IPS-NIHi7 (cell line): ENCODE measurements around the gene POFUT2.

Source experiments
- DNase-seq: peaks from one replicate; pipeline ENCODE4 v3.0.0; 2012; ENCODE audit warnings: mixed read lengths; ENCODE audit errors: extremely low spot score

POFUT2 gene

DNA sequence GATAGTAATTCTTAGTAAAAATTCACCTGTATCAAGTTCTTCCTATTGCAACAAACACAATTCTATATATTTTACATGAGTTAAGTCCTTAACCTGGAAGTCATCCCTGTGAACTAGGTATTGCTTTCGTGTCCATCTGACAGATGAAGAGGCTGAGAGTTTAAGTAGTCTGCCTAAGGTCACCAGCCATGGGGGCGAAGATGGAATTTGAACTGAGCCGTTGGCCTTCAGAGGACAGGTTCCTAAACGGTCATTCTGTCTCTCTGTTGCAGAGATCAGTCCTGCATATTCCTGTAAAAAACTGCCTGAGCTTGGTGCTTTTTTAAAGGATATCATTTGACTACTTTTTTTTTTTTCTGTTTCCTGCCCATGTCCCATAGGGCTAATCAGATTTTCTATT lies 10.2 kb upstream of the POFUT2 start:
- DNase-seq, result no peak

DNA sequence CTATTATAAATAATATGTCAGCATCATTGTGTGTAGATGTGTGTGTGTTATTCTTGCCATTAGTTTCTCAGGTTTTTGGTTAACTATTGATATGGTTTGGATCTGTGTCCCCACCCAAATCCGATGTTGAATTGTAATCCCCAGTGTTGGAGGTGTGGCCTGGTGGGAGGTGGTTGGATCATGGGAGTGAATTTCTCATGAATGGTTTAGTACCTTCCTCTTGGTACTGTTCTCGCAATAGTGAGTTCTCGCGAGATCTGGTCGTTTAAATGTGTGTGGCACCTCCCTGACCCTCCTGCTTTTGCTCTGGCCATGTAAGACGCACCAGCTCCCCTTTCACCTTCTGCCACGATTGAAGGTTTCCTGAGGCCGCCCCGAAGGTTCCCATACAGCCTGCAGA lies 9.6 kb upstream of the POFUT2 start:
- DNase-seq, result no peak

DNA sequence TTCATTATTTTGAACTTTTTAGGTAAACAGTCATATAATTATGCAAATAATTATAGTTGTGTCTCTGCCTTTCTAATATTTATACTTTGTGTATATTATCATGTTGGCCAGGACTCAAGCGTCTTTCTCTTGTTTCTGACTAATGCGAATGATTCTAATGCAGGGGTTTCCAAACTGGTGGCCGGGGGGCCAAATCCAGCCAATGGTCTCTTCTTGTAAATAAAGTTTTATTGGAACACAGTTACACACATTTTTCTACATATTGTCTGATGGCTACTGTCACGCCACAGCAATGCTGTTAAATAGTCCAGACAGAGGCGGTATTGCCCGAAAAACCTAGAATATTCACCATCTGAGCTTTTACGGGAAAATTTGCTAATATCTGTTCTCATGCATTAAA lies 8.9 kb upstream of the POFUT2 start:
- DNase-seq, result no peak

DNA sequence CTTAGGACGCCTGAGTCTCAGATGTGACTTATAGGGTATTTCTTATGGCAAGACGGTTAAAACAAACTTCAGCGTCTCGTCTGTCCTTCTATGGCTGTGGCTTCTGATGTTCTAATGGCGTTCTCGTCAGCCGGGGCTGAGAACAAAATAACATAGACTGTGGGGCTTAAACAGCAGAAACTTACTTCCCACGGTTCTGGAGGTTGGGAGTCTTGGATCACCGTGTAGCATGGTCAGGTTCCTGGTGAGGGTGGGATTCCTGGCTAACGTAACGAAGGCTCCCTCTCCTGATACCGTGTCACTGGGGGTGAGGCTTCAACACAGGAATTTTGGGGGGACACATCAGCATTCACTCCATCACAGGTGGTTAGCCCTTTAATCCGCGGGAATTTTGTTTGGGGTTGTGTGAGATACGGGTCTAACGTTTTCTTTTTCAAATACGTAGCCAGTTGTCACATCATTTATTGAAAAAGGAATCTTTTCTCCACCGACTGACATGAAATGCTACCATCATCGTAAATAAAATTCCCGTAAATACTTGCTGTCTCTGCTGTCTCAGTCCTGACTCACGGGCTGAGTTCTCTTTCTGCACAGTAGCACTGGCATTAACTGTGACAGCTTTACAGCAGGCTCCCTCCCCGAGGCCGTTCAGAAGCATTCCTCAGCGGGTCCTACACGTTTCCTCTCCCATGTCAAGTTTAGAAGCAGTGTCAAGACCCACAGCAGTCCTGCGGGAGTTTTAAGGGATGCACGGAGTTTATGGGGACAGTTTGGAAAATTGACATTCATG lies 8.1 kb upstream of the POFUT2 start:
- peak; percentile 17 for DNase-seq

DNA sequence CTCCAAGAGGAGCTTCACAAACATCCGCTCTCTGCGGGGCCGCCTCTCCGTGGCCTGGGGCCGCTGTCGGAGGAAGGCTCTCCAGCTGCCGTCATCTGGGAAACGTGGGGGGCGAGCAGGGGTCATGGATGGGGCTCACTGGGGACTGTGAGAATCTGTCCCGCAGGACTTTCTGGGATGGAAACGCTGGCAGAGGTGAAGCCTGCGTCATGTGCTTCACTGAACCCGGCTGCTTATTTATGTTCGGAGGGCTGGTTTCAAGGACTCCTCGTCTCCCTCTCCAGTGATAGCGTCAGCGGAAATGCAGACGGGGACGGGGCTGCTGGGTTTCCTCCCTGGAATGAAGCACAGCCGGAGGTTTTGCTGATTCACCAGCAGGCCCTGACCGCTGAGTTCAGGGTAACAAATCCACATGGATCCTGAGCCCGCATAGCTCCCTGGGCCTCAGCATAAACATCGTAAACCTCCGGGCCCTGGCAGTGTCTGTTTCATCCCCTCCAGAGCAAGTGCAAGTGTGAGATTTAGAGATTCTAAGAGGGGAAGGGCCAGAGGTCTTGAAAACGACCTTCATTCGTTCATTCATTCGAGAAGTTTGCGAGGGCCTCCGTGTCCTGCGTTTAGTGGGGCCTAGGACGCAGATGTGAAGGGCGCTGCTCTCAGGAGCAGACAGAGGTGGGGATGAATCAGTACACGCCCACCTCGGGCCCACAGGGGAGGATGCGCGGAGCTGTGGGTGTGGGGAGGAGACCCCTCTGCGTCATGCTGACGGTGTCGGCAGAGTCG lies 7.0 kb upstream of the POFUT2 start:
- DNase-seq, result peak; percentile 64

DNA sequence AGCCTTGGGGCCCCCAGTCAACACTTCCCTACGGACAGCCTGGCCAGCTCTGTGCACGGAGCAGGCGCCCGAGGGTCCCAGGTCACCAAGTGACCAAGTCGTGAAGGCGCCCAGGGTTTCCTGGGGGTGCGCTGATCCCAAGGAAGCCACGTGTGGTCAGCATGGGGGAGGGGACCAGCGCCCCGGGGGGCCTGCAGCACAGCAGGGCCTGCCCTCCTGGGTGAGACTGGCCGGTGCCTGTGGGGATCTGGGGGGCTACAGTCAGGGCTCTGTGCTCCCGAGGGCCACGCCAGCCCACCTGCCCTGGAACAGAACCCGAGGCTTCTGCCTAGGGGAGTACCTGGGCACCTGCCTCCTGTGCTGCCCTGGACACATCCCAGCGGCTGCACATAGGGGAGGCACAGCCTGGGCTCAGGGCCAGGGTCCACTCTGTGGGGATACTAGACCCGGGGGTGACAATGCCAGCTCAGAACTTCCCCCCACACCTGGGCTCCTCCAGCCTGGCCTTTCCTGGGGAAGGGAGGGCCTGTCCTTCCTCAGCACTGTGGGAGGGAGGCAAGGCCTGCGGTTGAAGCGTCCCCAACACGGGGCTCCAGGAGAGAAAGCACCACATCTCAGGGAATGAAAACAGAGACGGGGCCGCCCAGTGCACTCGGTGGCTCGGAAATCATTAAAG lies 6.2 kb upstream of the POFUT2 start:
- DNase-seq, result peak; percentile 11

DNA sequence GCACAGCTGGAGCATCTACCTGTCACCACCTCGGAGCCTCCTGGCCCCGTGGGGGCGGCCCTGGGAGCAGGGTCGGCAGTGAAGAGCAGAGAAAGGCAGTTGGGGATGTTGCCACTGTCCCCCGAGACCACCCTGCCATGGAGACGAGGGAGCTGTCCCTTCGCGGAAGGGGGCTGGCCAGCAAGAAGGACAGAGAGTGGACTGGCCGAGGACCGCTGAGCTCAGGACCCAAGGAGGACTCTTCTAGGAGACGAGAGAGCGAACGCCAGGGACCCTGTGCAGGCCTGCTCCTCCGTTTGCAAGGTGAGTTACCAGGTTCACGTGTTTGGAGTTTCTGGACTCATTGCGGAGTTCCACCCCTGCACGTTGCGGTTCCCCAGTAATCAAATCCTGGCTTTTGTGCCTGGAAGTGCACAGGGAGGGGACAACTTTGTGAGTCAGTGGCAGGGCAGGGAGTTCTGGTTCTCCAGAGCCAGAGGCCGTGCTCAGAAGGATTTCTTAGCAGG lies 5.6 kb upstream of the POFUT2 start:
- DNase-seq, result peak; percentile 7

DNA sequence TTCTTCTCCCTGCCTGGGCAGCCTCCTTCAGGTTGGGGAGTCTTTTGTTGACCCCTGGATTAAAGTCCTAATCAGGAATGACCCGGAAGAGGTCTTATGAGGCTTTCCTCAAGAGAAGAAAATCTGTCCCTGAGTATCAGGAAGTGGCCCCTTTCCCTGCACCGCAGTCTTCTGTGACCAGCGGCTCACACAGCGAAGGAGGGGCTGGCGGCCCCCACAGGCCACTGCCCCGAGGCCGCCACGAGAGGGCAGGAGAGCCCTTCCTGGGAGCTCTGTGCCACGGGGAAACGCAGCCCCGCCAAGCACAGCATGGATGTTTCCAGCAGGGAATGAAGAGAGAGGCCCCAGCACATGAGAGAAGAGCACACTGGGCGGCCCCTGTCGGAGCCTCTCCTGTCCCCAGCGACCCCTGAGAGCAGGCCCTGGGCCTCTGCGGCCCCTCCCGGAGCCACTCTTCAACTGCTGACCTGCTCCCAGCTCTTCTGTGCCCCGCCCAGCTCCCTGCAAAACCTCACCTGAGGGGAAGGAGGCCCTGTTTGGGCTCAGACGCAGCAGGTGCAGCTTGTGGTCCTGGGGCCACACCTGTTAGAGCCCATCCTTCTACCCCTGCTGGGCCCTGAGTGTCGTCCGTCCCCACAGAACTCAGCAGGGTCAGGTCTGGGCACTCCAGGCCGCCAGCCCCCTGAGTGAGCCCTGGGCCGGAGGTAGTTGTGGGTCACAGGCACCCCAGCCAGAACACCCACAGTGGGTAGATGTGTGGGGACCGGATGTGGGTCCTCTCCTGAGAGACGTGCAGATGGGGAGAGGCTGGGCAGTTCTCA lies 4.9 kb upstream of the POFUT2 start:
- DNase-seq, result peak; percentile 84

DNA sequence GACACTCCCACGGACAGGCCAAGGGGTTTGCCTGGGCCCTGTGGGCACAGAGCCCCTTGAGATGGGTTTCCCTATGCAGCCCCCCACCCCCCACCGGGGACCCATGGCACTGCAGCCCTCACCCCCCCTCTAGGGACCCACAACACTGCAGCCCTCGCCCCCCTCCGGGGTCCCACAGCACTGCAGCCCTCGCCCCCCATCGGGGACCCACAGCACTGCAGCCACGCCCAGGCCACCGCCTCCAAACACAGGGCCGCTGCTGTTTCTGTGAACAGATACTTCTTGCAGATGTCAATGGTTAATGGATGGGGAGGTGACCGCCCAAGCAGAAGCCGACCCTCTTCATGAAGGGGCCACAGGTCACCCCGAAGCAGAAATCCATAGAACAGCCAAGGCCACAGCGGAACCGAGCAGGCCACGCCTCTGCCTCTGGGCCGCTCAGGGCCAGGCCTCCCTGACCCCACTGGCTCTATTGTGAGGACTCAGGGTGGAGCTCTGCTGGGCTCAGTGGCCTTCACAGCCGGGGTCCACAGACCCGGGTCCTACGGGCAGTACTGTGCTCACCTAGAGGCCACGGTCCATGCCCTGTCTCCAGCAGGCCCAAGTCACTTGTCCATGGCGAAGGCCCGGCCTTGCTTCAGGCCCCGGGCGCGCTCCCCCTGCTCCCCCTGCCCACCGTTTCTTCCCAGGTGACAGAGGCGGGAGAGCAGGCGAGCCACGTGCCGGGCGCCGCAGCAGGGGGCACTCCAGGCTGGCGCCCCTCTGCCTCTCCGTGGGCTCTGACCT lies 4.1 kb upstream of the POFUT2 start:
- peak; percentile 4 for DNase-seq

DNA sequence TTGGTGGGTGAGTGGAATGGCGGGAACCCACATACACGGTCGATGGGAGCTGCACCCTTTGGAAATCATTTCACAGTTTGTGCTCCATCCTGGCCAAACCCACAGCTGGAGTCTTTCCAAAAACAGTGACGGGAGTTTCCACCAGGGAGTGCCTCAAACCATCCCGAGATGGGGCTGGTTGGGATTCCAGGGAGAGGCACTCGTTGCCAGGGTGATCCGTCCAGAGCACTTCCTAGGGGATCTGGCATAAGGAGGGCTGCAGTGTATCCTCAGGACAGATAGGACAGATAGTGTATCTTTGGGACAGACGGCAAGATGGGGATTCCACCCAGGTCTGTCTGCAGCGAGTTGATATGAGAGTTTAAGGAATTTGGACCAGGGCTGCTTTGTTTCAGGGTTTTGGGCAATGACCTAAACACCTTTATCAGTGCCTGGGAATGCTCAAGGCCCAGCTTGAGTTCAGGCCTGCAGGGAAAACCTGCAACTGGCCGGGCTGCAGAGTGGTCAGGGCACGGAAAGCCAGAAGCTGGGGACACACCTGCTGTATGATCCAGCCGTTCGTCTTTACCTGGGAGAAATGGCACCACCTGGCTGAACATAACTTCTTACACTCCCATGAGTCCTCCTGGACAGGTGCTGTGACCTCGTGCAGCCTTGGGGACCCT lies 3.4 kb upstream of the POFUT2 start:
- DNase-seq, result no peak

DNA sequence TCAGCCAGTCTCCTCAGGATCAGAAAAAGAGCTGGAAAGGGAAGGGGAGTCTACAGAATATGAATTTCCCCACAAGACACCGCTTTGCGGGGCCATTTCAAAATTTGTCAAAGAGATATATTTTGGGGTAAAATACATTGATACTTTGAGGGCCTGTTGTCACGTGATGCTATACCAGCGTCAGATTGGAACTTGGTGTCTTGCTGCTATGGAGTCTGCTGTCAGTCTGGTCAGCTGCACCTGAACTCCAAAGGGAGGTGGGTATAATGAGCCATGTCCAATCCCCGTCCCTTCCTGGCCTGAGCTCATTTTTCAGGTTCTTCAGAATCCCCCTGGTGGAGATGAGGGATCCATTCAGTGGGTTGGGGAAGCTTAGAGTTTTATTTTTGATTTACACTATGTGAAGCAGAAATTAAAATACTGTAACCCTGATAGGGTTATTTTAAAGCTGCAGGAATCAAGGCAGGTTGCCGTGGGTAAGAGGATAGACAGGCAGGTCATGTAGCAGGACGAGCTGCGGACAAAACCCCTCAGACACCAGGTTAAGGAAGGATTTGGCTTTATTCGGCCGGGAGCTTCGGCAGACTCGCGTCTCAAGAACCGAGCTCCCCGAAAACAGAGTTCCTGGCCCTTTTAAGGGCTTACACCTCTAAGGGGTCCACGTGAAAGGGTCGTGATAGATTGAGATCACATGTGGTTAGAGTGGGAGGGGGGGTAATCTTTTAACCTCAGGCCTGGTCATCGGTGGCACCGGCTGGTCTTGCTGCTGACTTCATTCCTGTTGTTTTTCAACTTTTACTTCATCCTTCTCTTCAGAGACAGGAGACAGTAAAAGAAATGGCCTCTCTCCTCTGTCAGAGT lies 2.2 kb upstream of the POFUT2 start:
- DNase-seq, result no peak

DNA sequence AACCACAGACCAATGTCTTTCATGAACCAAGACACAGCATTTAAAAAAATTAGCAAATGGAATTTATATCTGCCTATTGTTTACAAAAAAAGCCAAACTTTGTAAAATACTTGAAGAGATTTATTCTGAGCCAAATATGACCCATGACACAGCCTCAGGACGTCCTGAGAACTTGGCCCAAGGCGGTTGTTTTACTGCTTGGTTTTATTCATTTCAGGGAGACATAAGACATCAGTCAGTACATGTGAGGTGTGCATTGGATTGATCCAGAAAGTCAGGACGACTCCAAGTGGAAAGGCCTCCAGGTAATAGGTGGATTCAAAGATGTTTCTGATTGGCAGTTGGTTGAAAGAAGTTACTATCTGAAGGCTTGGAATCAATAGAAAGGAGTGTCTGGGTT lies 1.4 kb upstream of the POFUT2 start:
- DNase-seq, result no peak

DNA sequence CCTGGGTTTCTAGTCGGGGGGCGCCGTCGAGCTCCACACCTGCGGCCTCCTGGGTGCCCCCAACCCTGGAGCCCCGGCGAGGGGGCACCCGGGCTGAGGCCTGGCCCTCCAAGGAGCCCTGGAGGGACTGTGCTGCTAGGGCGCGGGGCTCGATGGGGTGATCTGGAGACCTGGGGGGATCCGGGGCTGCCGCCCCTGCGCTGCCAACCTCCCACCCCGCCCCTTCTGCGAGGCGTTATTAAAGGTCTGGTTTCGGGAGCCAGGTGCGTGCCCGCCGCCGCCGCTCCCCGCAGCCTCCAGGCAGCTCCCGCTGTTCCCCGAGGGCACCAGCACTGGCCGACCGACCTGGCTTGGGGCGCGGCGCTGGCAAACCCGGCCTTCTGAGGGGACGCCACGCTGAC lies 746 bp upstream of the POFUT2 start:
- no peak for DNase-seq

DNA sequence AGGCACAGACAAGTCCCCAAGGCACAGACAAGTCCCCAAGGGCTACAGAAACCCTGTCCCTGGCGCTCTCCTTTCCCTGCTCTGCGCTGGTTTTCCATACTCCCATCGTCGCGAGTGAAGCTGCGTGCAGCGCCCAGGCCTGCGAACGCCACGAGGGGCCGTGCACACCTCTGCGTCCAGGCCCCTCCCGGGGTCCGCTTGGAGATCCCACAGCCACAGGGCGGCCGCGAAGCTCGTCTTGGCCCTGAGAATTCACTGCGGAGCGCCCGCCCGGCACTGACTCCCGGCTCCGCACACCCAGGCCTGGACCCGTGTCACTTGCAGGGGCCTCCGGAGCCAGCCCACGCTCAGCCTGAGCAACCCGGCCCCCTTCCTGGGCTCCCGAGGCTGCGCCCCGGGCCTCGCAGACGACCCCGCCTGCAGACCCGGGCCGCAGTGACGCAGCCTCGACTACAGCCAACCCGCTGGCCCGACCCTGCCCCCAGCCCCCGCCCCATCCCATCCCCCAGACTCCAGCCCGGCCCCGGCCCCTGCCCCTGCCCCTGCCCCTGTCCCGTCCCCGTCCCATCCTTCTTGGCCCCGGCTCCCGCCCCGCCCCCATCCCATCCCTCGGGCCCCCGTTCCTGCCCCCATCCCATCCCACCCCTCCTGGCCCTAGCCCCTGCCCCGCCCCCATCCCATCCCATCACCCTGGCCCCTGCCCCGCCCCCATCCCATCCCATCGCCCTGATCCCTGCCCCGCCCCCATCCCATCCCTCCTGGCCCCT lies 841 bp downstream of the POFUT2 start:
- DNase-seq, result peak; percentile 91

DNA sequence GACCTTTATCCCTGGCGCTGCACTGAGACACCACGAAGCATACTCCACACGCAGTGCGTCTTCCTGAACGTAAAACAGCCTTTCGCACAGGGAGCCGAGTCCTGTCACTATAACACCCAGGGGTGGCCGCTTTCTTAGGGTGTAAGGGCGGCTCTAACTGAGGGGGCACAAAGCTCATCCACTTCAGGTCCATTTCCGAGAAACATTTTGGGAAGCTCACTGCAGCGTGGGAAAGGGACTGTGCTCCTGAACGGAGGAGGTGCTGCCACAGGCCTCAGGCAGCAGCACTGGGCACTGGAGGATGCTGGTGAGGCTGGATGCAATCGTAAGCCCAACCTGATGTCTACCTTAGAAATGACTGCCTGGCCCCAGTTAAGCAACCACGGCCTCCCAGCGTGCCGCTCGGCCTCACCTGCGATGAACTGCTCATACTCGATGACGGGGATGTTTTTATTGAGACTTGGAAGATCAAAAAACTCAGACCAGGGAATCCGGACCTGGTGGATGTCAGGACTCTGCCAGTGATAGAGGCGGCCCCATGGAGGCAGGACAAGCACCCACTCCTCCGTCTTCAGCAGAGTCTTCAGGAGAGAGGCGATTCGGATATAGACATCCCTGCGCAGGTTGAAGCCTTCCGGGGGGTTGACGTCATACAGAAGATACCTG lies 2.3 kb downstream of the POFUT2 start:
- DNase-seq, result no peak

DNA sequence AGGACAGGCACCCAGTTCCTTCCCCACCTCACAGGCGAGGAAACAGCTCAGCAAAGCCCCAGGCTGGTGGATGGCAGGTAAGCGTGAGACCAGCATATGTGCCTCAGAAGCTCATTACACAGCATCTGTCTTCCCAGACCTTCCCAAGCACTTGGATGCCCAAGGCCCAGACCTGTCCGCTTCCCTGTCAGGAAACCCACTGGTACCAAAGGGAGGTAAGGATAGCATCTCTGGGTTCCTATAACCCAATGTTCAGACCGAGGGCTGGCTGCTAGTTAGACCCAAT lies 3.3 kb downstream of the POFUT2 start:
- DNase-seq, result no peak

DNA sequence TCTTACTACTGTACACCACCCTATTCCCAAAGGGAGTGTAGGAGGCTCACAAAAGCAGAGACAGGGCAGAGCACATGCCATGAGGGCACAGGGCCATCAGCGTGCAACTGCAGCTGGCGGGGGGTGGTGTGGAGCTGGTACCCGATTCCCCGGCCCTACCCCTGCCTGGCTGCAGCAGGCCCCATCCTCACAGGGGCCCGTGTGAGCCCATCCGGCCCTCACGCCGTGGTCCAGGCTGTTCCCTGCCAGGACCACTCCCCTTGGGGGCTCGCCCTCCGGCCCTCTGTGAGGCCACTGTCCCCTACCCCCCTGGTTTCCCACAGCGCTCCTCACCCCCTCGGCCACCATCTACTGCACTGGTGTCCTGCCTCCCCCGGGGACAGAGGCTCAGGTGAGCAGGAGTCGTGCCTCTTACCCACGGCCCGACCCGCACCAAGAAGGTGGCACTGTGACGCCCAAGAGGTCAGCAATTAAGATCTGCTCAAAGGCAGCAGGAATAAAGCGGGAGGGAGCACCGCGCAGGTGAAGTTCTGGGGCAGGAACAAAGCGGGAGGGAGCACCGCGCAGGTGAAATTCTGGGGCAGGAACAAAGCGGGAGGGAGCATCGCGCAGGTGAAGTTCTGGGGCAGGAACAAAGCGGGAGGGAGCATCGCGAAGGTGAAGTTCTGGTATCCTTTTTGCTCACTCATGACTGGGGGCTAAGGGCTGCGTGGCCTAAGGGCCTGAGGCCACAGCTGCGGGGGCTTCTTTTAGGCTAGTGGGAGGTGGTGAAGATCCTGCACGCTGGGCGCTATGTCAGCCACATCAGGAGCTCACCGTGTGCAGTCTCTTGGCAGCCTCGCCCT lies 3.9 kb downstream of the POFUT2 start:
- no peak for DNase-seq
